Measurements from ENCODE around the gene RTKN. TPM values are rescaled to one million over a fixed set of nuclear protein-coding genes. Genes with fewer than 3 reads are reported as not detected.

Gene RTKN
- total and polyA plus RNA-seq, 9 of the 15 experiments (the other 6 are each of a cell fraction or from before 2014, with no cell fraction given): 0.14 to 6.9 (median 3.6) TPM

GRCh38 chr2:74481961-74482800 lies 40.4 kb upstream of the RTKN start (continued):
- TF ChIP-seq FOXP4 (CRISPR knock-in tag; IDR thresholded peaks at IDR 0.05; ENCODE audit: borderline replicate concordance) (no peak), PRMT5 (CRISPR knock-in tag; IDR thresholded peaks at IDR 0.05) (no peak), CBFB (CRISPR knock-in tag; IDR thresholded peaks at IDR 0.05) (no peak), REST (IDR thresholded peaks at IDR 0.05; ENCODE audit: borderline replicate concordance) (no peak), REST (CRISPR knock-in tag; IDR thresholded peaks at IDR 0.05; ENCODE audit: low read depth) (no peak), ZNF124 (CRISPR knock-in tag; IDR thresholded peaks at IDR 0.05) (no peak), ZNF76 (CRISPR knock-in tag; IDR thresholded peaks at IDR 0.05; ENCODE audit: borderline replicate concordance) (no peak), DLX4 (CRISPR knock-in tag; IDR thresholded peaks at IDR 0.05) (no peak), PTTG1 (tag; IDR thresholded peaks at IDR 0.05; ENCODE audit: low read depth) (no peak), KAT7 (CRISPR knock-in tag; IDR thresholded peaks at IDR 0.05; ENCODE audit: borderline replicate concordance) (no peak; the same call in 1 of the 2 replicates)
- TF ChIP-seq, protein P1, sequence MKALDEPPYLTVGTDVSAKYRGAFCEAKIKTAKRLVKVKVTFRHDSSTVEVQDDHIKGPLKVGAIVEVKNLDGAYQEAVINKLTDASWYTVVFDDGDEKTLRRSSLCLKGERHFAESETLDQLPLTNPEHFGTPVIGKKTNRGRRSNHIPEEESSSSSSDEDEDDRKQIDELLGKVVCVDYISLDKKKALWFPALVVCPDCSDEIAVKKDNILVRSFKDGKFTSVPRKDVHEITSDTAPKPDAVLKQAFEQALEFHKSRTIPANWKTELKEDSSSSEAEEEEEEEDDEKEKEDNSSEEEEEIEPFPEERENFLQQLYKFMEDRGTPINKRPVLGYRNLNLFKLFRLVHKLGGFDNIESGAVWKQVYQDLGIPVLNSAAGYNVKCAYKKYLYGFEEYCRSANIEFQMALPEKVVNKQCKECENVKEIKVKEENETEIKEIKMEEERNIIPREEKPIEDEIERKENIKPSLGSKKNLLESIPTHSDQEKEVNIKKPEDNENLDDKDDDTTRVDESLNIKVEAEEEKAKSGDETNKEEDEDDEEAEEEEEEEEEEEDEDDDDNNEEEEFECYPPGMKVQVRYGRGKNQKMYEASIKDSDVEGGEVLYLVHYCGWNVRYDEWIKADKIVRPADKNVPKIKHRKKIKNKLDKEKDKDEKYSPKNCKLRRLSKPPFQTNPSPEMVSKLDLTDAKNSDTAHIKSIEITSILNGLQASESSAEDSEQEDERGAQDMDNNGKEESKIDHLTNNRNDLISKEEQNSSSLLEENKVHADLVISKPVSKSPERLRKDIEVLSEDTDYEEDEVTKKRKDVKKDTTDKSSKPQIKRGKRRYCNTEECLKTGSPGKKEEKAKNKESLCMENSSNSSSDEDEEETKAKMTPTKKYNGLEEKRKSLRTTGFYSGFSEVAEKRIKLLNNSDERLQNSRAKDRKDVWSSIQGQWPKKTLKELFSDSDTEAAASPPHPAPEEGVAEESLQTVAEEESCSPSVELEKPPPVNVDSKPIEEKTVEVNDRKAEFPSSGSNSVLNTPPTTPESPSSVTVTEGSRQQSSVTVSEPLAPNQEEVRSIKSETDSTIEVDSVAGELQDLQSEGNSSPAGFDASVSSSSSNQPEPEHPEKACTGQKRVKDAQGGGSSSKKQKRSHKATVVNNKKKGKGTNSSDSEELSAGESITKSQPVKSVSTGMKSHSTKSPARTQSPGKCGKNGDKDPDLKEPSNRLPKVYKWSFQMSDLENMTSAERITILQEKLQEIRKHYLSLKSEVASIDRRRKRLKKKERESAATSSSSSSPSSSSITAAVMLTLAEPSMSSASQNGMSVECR (CRISPR knock-in tag; IDR thresholded peaks at IDR 0.05): no peak

Measured in K562 (cell line).